Breast epithelium (tissue), 3 donors: ENCODE measurements around the gene RAB24.

Experiments used
- POLR2A ChIP-seq: fragments of 450-650 bp; IDR thresholded peaks from one replicate; pipeline ENCODE4 v1.6.1; 2016; ENCODE audit warnings: antibody characterized with exemption, mild to moderate bottlenecking, moderate library complexity
- POLR2AphosphoS5 ChIP-seq, 3 donors: sonication (generic); formaldehyde crosslinking; IDR thresholded peaks; one replicate each; pipeline ENCODE4 v1.6.1; 2017; ENCODE audit warnings: antibody characterized with exemption in 3 of 3
- TF ChIP-seq, protein P1 (sequence below), 3 donors: fragments of 450-650 bp; IDR thresholded peaks; one replicate each; pipeline ENCODE4 v1.5.1; 2016 to 2017; ENCODE audit warnings: antibody characterized with exemption in 3 of 3, mild to moderate bottlenecking in 3 of 3, moderate library complexity in 3 of 3

- TF ChIP-seq, protein P1, sequence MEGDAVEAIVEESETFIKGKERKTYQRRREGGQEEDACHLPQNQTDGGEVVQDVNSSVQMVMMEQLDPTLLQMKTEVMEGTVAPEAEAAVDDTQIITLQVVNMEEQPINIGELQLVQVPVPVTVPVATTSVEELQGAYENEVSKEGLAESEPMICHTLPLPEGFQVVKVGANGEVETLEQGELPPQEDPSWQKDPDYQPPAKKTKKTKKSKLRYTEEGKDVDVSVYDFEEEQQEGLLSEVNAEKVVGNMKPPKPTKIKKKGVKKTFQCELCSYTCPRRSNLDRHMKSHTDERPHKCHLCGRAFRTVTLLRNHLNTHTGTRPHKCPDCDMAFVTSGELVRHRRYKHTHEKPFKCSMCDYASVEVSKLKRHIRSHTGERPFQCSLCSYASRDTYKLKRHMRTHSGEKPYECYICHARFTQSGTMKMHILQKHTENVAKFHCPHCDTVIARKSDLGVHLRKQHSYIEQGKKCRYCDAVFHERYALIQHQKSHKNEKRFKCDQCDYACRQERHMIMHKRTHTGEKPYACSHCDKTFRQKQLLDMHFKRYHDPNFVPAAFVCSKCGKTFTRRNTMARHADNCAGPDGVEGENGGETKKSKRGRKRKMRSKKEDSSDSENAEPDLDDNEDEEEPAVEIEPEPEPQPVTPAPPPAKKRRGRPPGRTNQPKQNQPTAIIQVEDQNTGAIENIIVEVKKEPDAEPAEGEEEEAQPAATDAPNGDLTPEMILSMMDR (IDR thresholded peaks at IDR 0.05), result no peak
- no peak for TF ChIP-seq POLR2A
- TF ChIP-seq POLR2AphosphoS5 (IDR thresholded peaks at IDR 0.05), result no peak
Measured at GRCh38 chr5:177300951-177301350, 2.6 kb downstream of the RAB24 start.
